Measurements from ENCODE around the gene DLG2.

DNA sequence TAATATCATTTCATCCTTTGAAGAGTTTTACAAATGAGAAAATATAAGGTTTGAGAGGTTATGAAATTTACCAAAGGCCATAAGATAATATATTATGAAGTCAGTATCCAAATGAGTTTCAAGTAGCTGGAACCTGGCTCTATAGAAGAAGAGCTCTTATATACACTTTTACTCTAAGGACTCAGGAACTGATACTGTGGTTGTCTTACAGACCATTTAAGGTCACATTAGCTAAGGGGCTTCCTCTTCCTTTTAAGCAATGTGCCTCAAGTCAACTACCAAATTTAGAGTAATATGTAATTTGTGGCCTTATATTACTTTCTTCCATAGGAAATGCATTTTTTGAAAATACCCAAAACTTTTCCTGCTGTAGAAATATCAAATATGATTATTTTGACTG lies 369.3 kb downstream of the DLG2 start:
- TF ChIP-seq POLR2A (IDR thresholded peaks at IDR 0.05), result no peak
- TF ChIP-seq, protein P1, sequence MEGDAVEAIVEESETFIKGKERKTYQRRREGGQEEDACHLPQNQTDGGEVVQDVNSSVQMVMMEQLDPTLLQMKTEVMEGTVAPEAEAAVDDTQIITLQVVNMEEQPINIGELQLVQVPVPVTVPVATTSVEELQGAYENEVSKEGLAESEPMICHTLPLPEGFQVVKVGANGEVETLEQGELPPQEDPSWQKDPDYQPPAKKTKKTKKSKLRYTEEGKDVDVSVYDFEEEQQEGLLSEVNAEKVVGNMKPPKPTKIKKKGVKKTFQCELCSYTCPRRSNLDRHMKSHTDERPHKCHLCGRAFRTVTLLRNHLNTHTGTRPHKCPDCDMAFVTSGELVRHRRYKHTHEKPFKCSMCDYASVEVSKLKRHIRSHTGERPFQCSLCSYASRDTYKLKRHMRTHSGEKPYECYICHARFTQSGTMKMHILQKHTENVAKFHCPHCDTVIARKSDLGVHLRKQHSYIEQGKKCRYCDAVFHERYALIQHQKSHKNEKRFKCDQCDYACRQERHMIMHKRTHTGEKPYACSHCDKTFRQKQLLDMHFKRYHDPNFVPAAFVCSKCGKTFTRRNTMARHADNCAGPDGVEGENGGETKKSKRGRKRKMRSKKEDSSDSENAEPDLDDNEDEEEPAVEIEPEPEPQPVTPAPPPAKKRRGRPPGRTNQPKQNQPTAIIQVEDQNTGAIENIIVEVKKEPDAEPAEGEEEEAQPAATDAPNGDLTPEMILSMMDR (IDR thresholded peaks at IDR 0.05 in 4 of 5, conservative IDR thresholded peaks at IDR 0.05 in 1 of 5), result no peak
